ENCODE data around the gene PID1.

DNA sequence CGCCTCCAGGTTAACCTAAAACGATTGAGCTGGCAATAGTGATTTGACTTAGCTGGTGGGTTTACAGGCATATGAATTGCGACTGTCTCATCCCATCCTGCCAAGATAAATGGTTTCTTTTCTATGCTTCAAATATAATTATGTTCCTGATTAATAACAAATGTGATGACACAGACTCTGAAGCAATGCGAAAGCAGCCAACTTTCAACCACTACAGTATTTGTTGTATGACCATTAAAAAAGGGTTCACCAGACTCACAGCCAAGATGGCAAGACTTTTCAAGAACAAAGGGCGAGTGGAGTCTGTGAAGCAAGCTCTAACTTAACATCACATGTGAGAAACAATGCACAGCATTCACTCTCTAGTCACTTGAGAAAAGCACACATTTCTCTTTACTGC, 186.6 kb downstream of the PID1 start:
- no peak for TF ChIP-seq CTCF (IDR thresholded peaks at IDR 0.05)
- no peak for TF ChIP-seq POLR2A (IDR thresholded peaks at IDR 0.05)
